Lung (tissue), 12 donors: Measurements from ENCODE around the gene PKP3. TPM values are rescaled to one million over a fixed set of nuclear protein-coding genes. Genes with fewer than 3 reads are reported as not detected.

ENCODE experiments used
- ATAC-seq: fragments of 200-7000 bp; cut with Tn5 transposase; one replicate; pipeline ENCODE4 v1.9.1; 2020; ENCODE audit warnings: moderate number of reproducible peaks; ENCODE audit not compliant: insufficient read depth, low FRiP score
- DNase-seq, 3 donors: peaks; one replicate each; pipeline ENCODE4 v3.0.0-alpha.2; 2013 to 2017
- H3K27ac ChIP-seq, 2 donors: one replicate each; pipeline ENCODE4 v1.5.1; 2013; ENCODE audit warnings: mild to moderate bottlenecking in 2 of 2, moderate library complexity in 2 of 2, control low read depth in 1 of 2, inconsistent platforms in 1 of 2, low read depth in 1 of 2, low read length in 1 of 2
- H3K27me3 ChIP-seq, 3 donors: one replicate each; pipeline ENCODE4 v1.5.1; 2013; ENCODE audit warnings: low read length in 2 of 3; ENCODE audit not compliant: control insufficient read depth in 3 of 3, insufficient read depth in 3 of 3
- H3K36me3 ChIP-seq, 4 donors: one replicate each; pipeline ENCODE4 v1.5.1; 2013; ENCODE audit warnings: low read length in 4 of 4, mild to moderate bottlenecking in 1 of 4, moderate library complexity in 1 of 4; ENCODE audit not compliant: control insufficient read depth in 4 of 4, insufficient read depth in 4 of 4
- H3K4me1 ChIP-seq, 5 donors: one replicate each; pipeline ENCODE4 v1.5.1; 2013; ENCODE audit warnings: low read length in 5 of 5, mild to moderate bottlenecking in 2 of 5, moderate library complexity in 1 of 5; ENCODE audit not compliant: control insufficient read depth in 5 of 5, insufficient read depth in 5 of 5
- H3K4me3 ChIP-seq: one replicate; pipeline ENCODE4 v1.5.1; 2013; ENCODE audit warnings: mild to moderate bottlenecking, control low read depth, moderate library complexity
- H3K9ac ChIP-seq, 2 donors: one replicate each; pipeline ENCODE4 v1.5.1; 2013; ENCODE audit warnings: low read length in 2 of 2, control low read depth in 1 of 2; ENCODE audit not compliant: insufficient read depth in 1 of 2
- H3K9me3 ChIP-seq, 4 donors: one replicate each; pipeline ENCODE4 v1.5.1; 2013; ENCODE audit warnings: low read length in 3 of 4, mild to moderate bottlenecking in 1 of 4, moderate library complexity in 1 of 4; ENCODE audit not compliant: control insufficient read depth in 4 of 4, insufficient read depth in 3 of 4
- CTCF ChIP-seq: IDR thresholded peaks from 2 replicates; pipeline ENCODE4 v1.5.1; 2012; ENCODE audit warnings: mild to moderate bottlenecking; ENCODE audit errors: control extremely low read depth, extremely low read depth
- WGBS, 2 donors: extraction: QIAGEN DNeasy Blood & Tissue Kit; methylation state at CpG; one replicate each; pipeline ENCODE4 v1.1.7; 2013; 5-methylcytosine and 5-hydroxymethylcytosine counted together
- polyA plus RNA-seq, 2 donors: library from polyadenylated mRNA; stranded (reverse); fragments of 200-250 nt; gene quantifications; one replicate each; pipeline ENCODE4 v1.2.1, GENCODE V29; 2013
- total RNA-seq, 2 donors: library from RNA; depleted of rRNA in 1 of 2; stranded (reverse); fragments of >200 nt in 1 of 2; gene quantifications; one replicate each; pipeline ENCODE4 v1.2.1, GENCODE V29; 2014 to 2021
- donor health status: control.
- donor health status: control.
- donor health status: Bipolar disorder and iron deficiency.
- donor health status: healthy.
- donor health status: DM: yes; HTN: yes; CAD: no.

Gene PKP3
- total and polyA plus RNA-seq, 4 donors = 15.7 to 63.1 (median 40.3) TPM

- ATAC-seq = no peak
- Histone ChIP-seq H3K4me1 (peaks cover 0 to 32% (median 8%) of the 10 kb centered on the region in 5 donors), H3K36me3 (peaks cover 0 to 16% (median 1%) of the 10 kb centered on the region in 4 donors), H3K27me3 (no peaks in the 10 kb centered on the region), H3K9ac (peak overlapping the region in 1 of 2 donors; percentile 77), H3K4me3 (no peak overlapping the region), H3K27ac (peak overlapping the region; percentile 63 to 87), H3K9me3 (peaks cover 0 to 3% (median 0%) of the 10 kb centered on the region in 4 donors)
- peak; percentile 85 to 97 (median 91) for DNase-seq
- no peak for TF ChIP-seq CTCF
- 36 to 55% methylated on average over 16 of the region's 16 CpGs for WGBS, 2 donors
These were observed 40.7 kb upstream of the PKP3 start for GRCh38 chr11:353179-353873.

GRCh38 chr11:355581-356458 lies 38.2 kb upstream of the PKP3 start:
- peak overlapping the region; percentile 27 to 84 for H3K9ac ChIP-seq
- H3K9me3 ChIP-seq = peaks cover 0 to 6% (median 3%) of the 10 kb centered on the region in 4 donors
- H3K27me3 ChIP-seq = no peaks in the 10 kb centered on the region
- peak overlapping the region; percentile 93 to 96 for H3K27ac ChIP-seq
- no peak overlapping the region for H3K4me3 ChIP-seq
- TF ChIP-seq CTCF = no peak
- H3K4me1 ChIP-seq = peaks cover 0 to 32% (median 8%) of the 10 kb centered on the region in 5 donors
- DNase-seq = peak; percentile 98 to 99 (median 98)
- peak; percentile 78 for ATAC-seq
- WGBS, 2 donors = 4% methylated on average over 39 to 76 of the region's 76 CpGs
- peaks cover 0 to 16% (median 1%) of the 10 kb centered on the region in 4 donors for H3K36me3 ChIP-seq

- Histone ChIP-seq H3K36me3 (peaks cover 0 to 16% (median 1%) of the 10 kb centered on the region in 4 donors), H3K27ac (no peak overlapping the region), H3K9ac (no peak overlapping the region), H3K4me1 (peaks cover 0 to 32% (median 8%) of the 10 kb centered on the region in 5 donors), H3K9me3 (peaks cover 0 to 7% (median 4%) of the 10 kb centered on the region in 4 donors), H3K27me3 (no peaks in the 10 kb centered on the region), H3K4me3 (no peak overlapping the region)
- 77 to 81% methylated on average over 6 of the region's 6 CpGs for WGBS, 2 donors
- ATAC-seq (no peak), DNase-seq (no peak)
- TF ChIP-seq CTCF = no peak
These were observed 37.4 kb upstream of the PKP3 start for GRCh38 chr11:356610-357009.
